Activated naive CD8-positive, alpha-beta T cell treated with anti-CD3 and anti-CD28 coated beads, Interleukin-2, amount 50 U/mL, for 24 hours (primary cell): Measurements from ENCODE around the gene WDCP.
"Not testable (repeated sequence)": the region's sequence is repeated elsewhere in the genome, so short reads cannot be mapped to it uniquely, and the experiment has no call there.

Experiments used
- ATAC-seq: fragments of 150-1000 bp; cut with Tn5 transposase; one replicate; pipeline ENCODE4 v1.10.0; 2021
- DNase-seq: peaks from one replicate; pipeline ENCODE4 v3.0.0; 2021
- H3K27ac Mint-ChIP-seq: one replicate; pipeline ENCODE4 v1.8.0; 2021; ENCODE audit warnings: mild to moderate bottlenecking, mixed read lengths
- H3K27me3 Mint-ChIP-seq: one replicate; pipeline ENCODE4 v1.8.0; 2021; ENCODE audit warnings: mixed read lengths
- H3K36me3 Mint-ChIP-seq: one replicate; pipeline ENCODE4 v1.8.0; 2021; ENCODE audit warnings: low read depth, mixed read lengths
- H3K4me1 Mint-ChIP-seq: one replicate; pipeline ENCODE4 v1.8.0; 2021; ENCODE audit warnings: mixed read lengths
- H3K4me3 Mint-ChIP-seq: one replicate; pipeline ENCODE4 v1.8.0; 2021; ENCODE audit warnings: mild to moderate bottlenecking, moderate library complexity, mixed read lengths
- H3K9me3 Mint-ChIP-seq: one replicate; pipeline ENCODE4 v1.8.0; 2021; ENCODE audit warnings: mixed read lengths

The WDCP gene

GRCh38 chr2:24046930-24047702 lies at the start of gene WDCP:
TSS of gene WDCP (minus strand) at chr2:24047391. CDS start at chr2:24039494, 7,897 bp downstream.
- peak; percentile 100 for ATAC-seq
- H3K4me3 Mint-ChIP-seq: peak within 1 kb of the TSS; percentile 97
- H3K27ac Mint-ChIP-seq: peak within 1 kb of the TSS; percentile 91

GRCh38 chr2:24095171-24095677 lies 48.0 kb upstream of the WDCP start:
- not testable (repeated sequence) for H3K27ac Mint-ChIP-seq, H3K9me3 Mint-ChIP-seq, ATAC-seq, DNase-seq, H3K36me3 Mint-ChIP-seq, H3K27me3 Mint-ChIP-seq, H3K4me1 Mint-ChIP-seq, H3K4me3 Mint-ChIP-seq

More at GRCh38 chr2:24046930-24047702, at the start of gene WDCP:
- peaks cover 10% of the 10 kb centered on the region for H3K36me3 Mint-ChIP-seq
- peak; percentile 92 for DNase-seq
- H3K27me3 Mint-ChIP-seq: peaks cover 11% of the 10 kb centered on the region
- no peaks in the 10 kb centered on the region for H3K9me3 Mint-ChIP-seq
- H3K4me1 Mint-ChIP-seq: peaks cover 23% of the 10 kb centered on the region

GRCh38 chr2:24093270-24093669 lies 46.1 kb upstream of the WDCP start:
- not testable (repeated sequence) for H3K9me3 Mint-ChIP-seq, H3K27me3 Mint-ChIP-seq, DNase-seq, H3K4me3 Mint-ChIP-seq, H3K4me1 Mint-ChIP-seq, H3K27ac Mint-ChIP-seq, H3K36me3 Mint-ChIP-seq, ATAC-seq

- Mint-ChIP-seq H3K9me3 (no peaks in the 10 kb centered on the region), H3K27ac (no peak overlapping the region), H3K27me3 (no peaks in the 10 kb centered on the region), H3K4me1 (peaks cover 9% of the 10 kb centered on the region), H3K4me3 (no peak overlapping the region), H3K36me3 (peaks cover 4% of the 10 kb centered on the region)
- DNase-seq (no peak), ATAC-seq (no peak)
These were observed 41.7 kb upstream of the WDCP start for GRCh38 chr2:24088821-24089359.

- Mint-ChIP-seq H3K36me3 (peaks cover 2% of the 10 kb centered on the region), H3K9me3 (no peaks in the 10 kb centered on the region), H3K4me3 (no peak overlapping the region), H3K27ac (no peak overlapping the region), H3K4me1 (peaks cover 16% of the 10 kb centered on the region), H3K27me3 (no peaks in the 10 kb centered on the region)
- no peak for DNase-seq
- ATAC-seq: no peak
These were observed 39.8 kb upstream of the WDCP start for GRCh38 chr2:24087032-24087431.

- DNase-seq (no peak), ATAC-seq (no peak)
- no peaks in the 10 kb centered on the region for H3K9me3 Mint-ChIP-seq
- H3K36me3 Mint-ChIP-seq: peaks cover 2% of the 10 kb centered on the region
- no peak overlapping the region for H3K27ac Mint-ChIP-seq
- no peaks in the 10 kb centered on the region for H3K27me3 Mint-ChIP-seq
- no peak overlapping the region for H3K4me3 Mint-ChIP-seq
- peaks cover 16% of the 10 kb centered on the region for H3K4me1 Mint-ChIP-seq
These were observed 39.0 kb upstream of the WDCP start for GRCh38 chr2:24086241-24086640.

GRCh38 chr2:24085200-24085489 lies 38.0 kb upstream of the WDCP start:
- Mint-ChIP-seq H3K27ac (no peak overlapping the region), H3K9me3 (no peaks in the 10 kb centered on the region), H3K36me3 (no peaks in the 10 kb centered on the region), H3K4me1 (peaks cover 16% of the 10 kb centered on the region), H3K4me3 (peak overlapping the region; percentile 84), H3K27me3 (no peaks in the 10 kb centered on the region)
- ATAC-seq (no peak), DNase-seq (no peak)

GRCh38 chr2:24084386-24085199 lies 37.4 kb upstream of the WDCP start, which contains the start of gene TP53I3:
TSS of gene TP53I3 (minus strand) at chr2:24084834. CDS start at chr2:24084326, 508 bp downstream.
- peak within 1 kb of the TSS; percentile 84 for H3K4me3 Mint-ChIP-seq
- peak within 1 kb of the TSS; percentile 80 for H3K27ac Mint-ChIP-seq
- ATAC-seq: peak; percentile 97
- peaks cover 16% of the 10 kb centered on the region for H3K4me1 Mint-ChIP-seq
- no peaks in the 10 kb centered on the region for H3K9me3 Mint-ChIP-seq
- no peaks in the 10 kb centered on the region for H3K27me3 Mint-ChIP-seq
- peak; percentile 90 for DNase-seq
- no peaks in the 10 kb centered on the region for H3K36me3 Mint-ChIP-seq

GRCh38 chr2:24083567-24084385 lies 36.6 kb upstream of the WDCP start:
- peak overlapping the region; percentile 80 for H3K27ac Mint-ChIP-seq
- no peaks in the 10 kb centered on the region for H3K36me3 Mint-ChIP-seq
- ATAC-seq (peak; percentile 66), DNase-seq (peak; percentile 49)
- peaks cover 16% of the 10 kb centered on the region for H3K4me1 Mint-ChIP-seq
- H3K27me3 Mint-ChIP-seq: no peaks in the 10 kb centered on the region
- H3K4me3 Mint-ChIP-seq: peak overlapping the region; percentile 84
- H3K9me3 Mint-ChIP-seq: no peaks in the 10 kb centered on the region

- DNase-seq: no peak
- Mint-ChIP-seq H3K36me3 (no peaks in the 10 kb centered on the region), H3K27ac (peak overlapping the region; percentile 80), H3K9me3 (no peaks in the 10 kb centered on the region), H3K4me3 (peak overlapping the region; percentile 84), H3K4me1 (peaks cover 19% of the 10 kb centered on the region), H3K27me3 (no peaks in the 10 kb centered on the region)
- no peak for ATAC-seq
These were observed 35.8 kb upstream of the WDCP start for GRCh38 chr2:24082787-24083566.

- no peak overlapping the region for H3K4me3 Mint-ChIP-seq
- H3K27ac Mint-ChIP-seq: no peak overlapping the region
- no peak for ATAC-seq
- no peaks in the 10 kb centered on the region for H3K27me3 Mint-ChIP-seq
- H3K9me3 Mint-ChIP-seq: no peaks in the 10 kb centered on the region
- DNase-seq: no peak
- H3K4me1 Mint-ChIP-seq: peaks cover 25% of the 10 kb centered on the region
- no peaks in the 10 kb centered on the region for H3K36me3 Mint-ChIP-seq
These were observed 33.5 kb upstream of the WDCP start for GRCh38 chr2:24080701-24081100.

- H3K27ac Mint-ChIP-seq: peak overlapping the region; percentile 49
- peak overlapping the region; percentile 99 for H3K4me3 Mint-ChIP-seq
- H3K27me3 Mint-ChIP-seq: no peaks in the 10 kb centered on the region
- peaks cover 8% of the 10 kb centered on the region for H3K36me3 Mint-ChIP-seq
- H3K9me3 Mint-ChIP-seq: no peaks in the 10 kb centered on the region
- H3K4me1 Mint-ChIP-seq: peaks cover 33% of the 10 kb centered on the region
- ATAC-seq: no peak
- no peak for DNase-seq
These were observed 30.7 kb upstream of the WDCP start for GRCh38 chr2:24077879-24078278.

- H3K4me1 Mint-ChIP-seq: peaks cover 37% of the 10 kb centered on the region
- no peak for ATAC-seq
- peak overlapping the region; percentile 49 for H3K27ac Mint-ChIP-seq
- no peaks in the 10 kb centered on the region for H3K27me3 Mint-ChIP-seq
- H3K9me3 Mint-ChIP-seq: no peaks in the 10 kb centered on the region
- peaks cover 12% of the 10 kb centered on the region for H3K36me3 Mint-ChIP-seq
- DNase-seq: no peak
- H3K4me3 Mint-ChIP-seq: peak overlapping the region; percentile 99
These were observed 30.3 kb upstream of the WDCP start for GRCh38 chr2:24077535-24077877.
